ENCODE results near the gene HCN2.

The HCN2 gene

DNA sequence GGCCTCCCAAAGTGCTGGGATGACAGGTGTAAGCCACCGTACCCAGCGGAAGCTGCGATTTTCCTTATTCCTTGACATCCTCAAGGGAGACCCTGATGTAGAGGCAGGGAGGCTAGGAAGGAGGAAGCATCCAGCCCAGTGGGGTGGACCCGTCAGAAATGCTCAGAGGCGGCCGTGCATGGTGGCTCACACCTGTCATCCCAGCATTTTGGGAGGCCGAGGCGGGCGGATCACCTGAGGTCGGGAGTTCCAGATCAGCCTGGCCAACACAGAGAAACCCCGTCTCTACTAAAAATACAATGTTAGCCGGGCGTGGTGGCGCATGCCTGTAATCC, 34.2 kb upstream of the HCN2 start:
- H3K27ac ChIP-seq (ENCODE audit: low read depth, low read length, poor library complexity, severe bottlenecking), result no peak overlapping the region
- H3K4me3 ChIP-seq (ENCODE audit: low read depth, low read length, poor library complexity, severe bottlenecking), result no peak overlapping the region
- no peak overlapping the region for H2AFZ ChIP-seq (ENCODE audit: low read length)
- H3K79me2 ChIP-seq (ENCODE audit: insufficient read depth, low read length), result no peaks in the 10 kb centered on the region
- H3F3A ChIP-seq (ENCODE audit: insufficient read depth, low read length), result no peaks in the 10 kb centered on the region
- TF ChIP-seq, protein P1, sequence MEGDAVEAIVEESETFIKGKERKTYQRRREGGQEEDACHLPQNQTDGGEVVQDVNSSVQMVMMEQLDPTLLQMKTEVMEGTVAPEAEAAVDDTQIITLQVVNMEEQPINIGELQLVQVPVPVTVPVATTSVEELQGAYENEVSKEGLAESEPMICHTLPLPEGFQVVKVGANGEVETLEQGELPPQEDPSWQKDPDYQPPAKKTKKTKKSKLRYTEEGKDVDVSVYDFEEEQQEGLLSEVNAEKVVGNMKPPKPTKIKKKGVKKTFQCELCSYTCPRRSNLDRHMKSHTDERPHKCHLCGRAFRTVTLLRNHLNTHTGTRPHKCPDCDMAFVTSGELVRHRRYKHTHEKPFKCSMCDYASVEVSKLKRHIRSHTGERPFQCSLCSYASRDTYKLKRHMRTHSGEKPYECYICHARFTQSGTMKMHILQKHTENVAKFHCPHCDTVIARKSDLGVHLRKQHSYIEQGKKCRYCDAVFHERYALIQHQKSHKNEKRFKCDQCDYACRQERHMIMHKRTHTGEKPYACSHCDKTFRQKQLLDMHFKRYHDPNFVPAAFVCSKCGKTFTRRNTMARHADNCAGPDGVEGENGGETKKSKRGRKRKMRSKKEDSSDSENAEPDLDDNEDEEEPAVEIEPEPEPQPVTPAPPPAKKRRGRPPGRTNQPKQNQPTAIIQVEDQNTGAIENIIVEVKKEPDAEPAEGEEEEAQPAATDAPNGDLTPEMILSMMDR (IDR thresholded peaks at IDR 0.05; ENCODE audit: low read length), result no peak
- no peak for TF ChIP-seq EZH2 (IDR thresholded peaks at IDR 0.05; ENCODE audit: borderline replicate concordance, low read length)
- no peaks in the 10 kb centered on the region for H3K36me3 ChIP-seq (ENCODE audit: insufficient read depth, low read length)
- no peaks in the 10 kb centered on the region for H3K9me3 ChIP-seq (ENCODE audit: low read length)
- no peaks in the 10 kb centered on the region for H4K20me1 ChIP-seq (ENCODE audit: insufficient read depth, low read length)
- H3K4me1 ChIP-seq (ENCODE audit: insufficient read depth, low read length, severe bottlenecking), result no peaks in the 10 kb centered on the region
- H3K9ac ChIP-seq (ENCODE audit: low read length), result no peak overlapping the region
- no peaks in the 10 kb centered on the region for H3K9me2 ChIP-seq (ENCODE audit: low read depth, low read length)
- H3K4me2 ChIP-seq (ENCODE audit: low read length), result no peak overlapping the region
- H3K27me3 ChIP-seq (ENCODE audit: insufficient read depth, low read length), result no peaks in the 10 kb centered on the region

DNA sequence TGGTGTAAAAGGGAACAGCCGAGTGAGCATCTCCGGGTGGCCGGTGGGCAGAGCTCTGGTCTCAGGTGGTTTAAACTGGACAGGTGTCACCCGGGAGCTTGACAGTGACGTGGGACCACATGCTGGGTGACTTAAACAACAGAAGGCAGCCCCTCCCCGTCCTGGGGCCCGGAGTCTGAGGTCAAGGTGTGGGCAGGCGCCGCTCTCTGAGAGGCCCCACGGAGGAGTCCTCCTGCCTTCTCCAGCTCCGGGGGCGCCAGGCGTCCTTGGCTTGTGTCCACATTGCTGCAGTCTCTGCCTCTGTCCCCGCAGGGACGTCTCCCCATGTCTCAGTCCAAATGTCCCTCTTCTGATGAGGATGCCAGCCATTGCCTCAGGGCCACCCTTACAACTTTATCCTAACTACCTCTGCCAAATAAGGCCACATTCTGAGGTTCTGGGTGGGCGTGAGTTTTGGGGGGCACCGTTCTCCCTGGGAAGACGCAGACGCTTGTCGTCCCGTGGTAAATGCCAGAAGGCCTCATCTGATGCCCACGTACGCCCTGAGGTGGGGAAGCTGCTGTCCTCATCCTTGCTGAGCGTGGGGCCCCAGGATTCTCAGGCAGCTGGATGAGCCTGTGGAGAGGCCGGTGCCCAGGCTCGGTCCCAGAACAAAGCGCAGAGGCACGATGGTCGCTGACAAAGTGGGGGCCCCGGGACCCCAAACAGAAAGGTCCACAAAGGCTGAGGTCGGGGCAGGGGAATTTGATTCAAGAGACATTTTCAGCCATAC, 32.9 kb upstream of the HCN2 start:
- no peaks in the 10 kb centered on the region for H3K9me2 ChIP-seq (ENCODE audit: low read depth, low read length)
- H3K9me3 ChIP-seq (ENCODE audit: low read length), result no peaks in the 10 kb centered on the region
- no peaks in the 10 kb centered on the region for H3K36me3 ChIP-seq (ENCODE audit: insufficient read depth, low read length)
- no peaks in the 10 kb centered on the region for H3K79me2 ChIP-seq (ENCODE audit: insufficient read depth, low read length)
- H3K4me2 ChIP-seq (ENCODE audit: low read length), result no peak overlapping the region
- no peak overlapping the region for H2AFZ ChIP-seq (ENCODE audit: low read length)
- no peak overlapping the region for H3K4me3 ChIP-seq (ENCODE audit: low read depth, low read length, poor library complexity, severe bottlenecking)
- H3K27ac ChIP-seq (ENCODE audit: low read depth, low read length, poor library complexity, severe bottlenecking), result no peak overlapping the region
- no peaks in the 10 kb centered on the region for H4K20me1 ChIP-seq (ENCODE audit: insufficient read depth, low read length)
- no peaks in the 10 kb centered on the region for H3K27me3 ChIP-seq (ENCODE audit: insufficient read depth, low read length)
- no peaks in the 10 kb centered on the region for H3K4me1 ChIP-seq (ENCODE audit: insufficient read depth, low read length, severe bottlenecking)
- H3K9ac ChIP-seq (ENCODE audit: low read length), result no peak overlapping the region
- TF ChIP-seq, protein P1 (IDR thresholded peaks at IDR 0.05; ENCODE audit: low read length), result no peak
- no peak for TF ChIP-seq EZH2 (IDR thresholded peaks at IDR 0.05; ENCODE audit: borderline replicate concordance, low read length)
- H3F3A ChIP-seq (ENCODE audit: insufficient read depth, low read length), result no peaks in the 10 kb centered on the region

DNA sequence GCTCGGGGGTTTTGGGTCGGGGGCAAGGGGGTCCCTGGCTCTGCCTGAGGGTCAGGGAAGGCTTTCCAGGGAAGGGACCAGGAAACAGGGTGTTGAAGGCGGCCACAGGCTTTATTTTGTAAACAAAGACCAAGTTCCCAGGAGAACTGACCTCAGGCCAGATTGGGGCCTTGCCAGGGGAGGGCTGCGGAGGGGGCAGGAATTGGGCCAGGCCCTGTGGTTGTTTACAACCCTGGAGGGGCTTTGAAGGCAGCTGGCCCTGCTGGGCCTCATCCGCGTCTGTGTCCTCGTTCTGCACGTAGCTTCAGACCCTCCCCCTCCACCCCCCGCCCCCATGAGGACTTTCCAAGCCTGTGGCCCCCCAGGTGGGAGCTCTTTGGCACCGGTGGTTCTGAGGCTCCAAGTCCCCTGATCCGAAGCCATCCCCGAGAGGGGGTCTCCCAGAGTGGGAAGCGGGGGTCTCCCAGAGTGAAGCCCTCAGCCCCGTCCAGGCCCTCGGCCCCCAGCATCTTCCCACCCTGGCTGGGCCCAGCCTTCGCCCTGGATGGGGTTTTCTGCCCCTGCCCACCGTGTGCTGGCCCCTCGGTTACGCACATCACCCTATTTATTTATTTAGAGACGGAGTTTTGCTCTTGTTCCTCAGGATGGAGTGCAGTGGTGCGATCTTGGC, 30.8 kb upstream of the HCN2 start:
- H3K4me2 ChIP-seq (ENCODE audit: low read length), result no peak overlapping the region
- H3K9me3 ChIP-seq (ENCODE audit: low read length), result no peaks in the 10 kb centered on the region
- H3K4me3 ChIP-seq (ENCODE audit: low read depth, low read length, poor library complexity, severe bottlenecking), result no peak overlapping the region
- no peaks in the 10 kb centered on the region for H3K27me3 ChIP-seq (ENCODE audit: insufficient read depth, low read length)
- H3K27ac ChIP-seq (ENCODE audit: low read depth, low read length, poor library complexity, severe bottlenecking), result no peak overlapping the region
- no peaks in the 10 kb centered on the region for H3F3A ChIP-seq (ENCODE audit: insufficient read depth, low read length)
- H3K4me1 ChIP-seq (ENCODE audit: insufficient read depth, low read length, severe bottlenecking), result no peaks in the 10 kb centered on the region
- TF ChIP-seq EZH2 (IDR thresholded peaks at IDR 0.05; ENCODE audit: borderline replicate concordance, low read length), result no peak
- TF ChIP-seq, protein P1 (IDR thresholded peaks at IDR 0.05; ENCODE audit: low read length), result no peak
- no peak overlapping the region for H3K9ac ChIP-seq (ENCODE audit: low read length)
- H3K79me2 ChIP-seq (ENCODE audit: insufficient read depth, low read length), result no peaks in the 10 kb centered on the region
- no peak overlapping the region for H2AFZ ChIP-seq (ENCODE audit: low read length)
- no peaks in the 10 kb centered on the region for H3K9me2 ChIP-seq (ENCODE audit: low read depth, low read length)
- no peaks in the 10 kb centered on the region for H4K20me1 ChIP-seq (ENCODE audit: insufficient read depth, low read length)
- no peaks in the 10 kb centered on the region; the same call in 1 of the 2 replicates for H3K36me3 ChIP-seq (ENCODE audit: insufficient read depth, low read length)

Data from OCI-LY1 (cell line).